Upper lobe of right lung (tissue), 1 donor: ENCODE data around the gene EXOC7. TPM values are rescaled to one million over a fixed set of nuclear protein-coding genes. Genes with fewer than 3 reads are reported as not detected.

Experiments
- ATAC-seq: fragments of 200-7000 bp; cut with Tn5 transposase; one replicate; pipeline ENCODE4 v1.9.1; 2020; ENCODE audit warnings: mild to moderate bottlenecking, moderate library complexity
- DNase-seq: peaks from one replicate; pipeline ENCODE4 v3.0.0-alpha.2; 2020
- H3K27ac ChIP-seq: fragments of 200-600 bp; one replicate; pipeline ENCODE4 v1.8.0; 2022
- H3K27me3 ChIP-seq: fragments of 200-600 bp; one replicate; pipeline ENCODE4 v1.8.0; 2022; ENCODE audit warnings: mild to moderate bottlenecking
- H3K36me3 ChIP-seq: fragments of 200-600 bp; one replicate; pipeline ENCODE4 v1.8.0; 2022
- H3K4me1 ChIP-seq: fragments of 200-600 bp; one replicate; pipeline ENCODE4 v1.8.0; 2022
- H3K4me3 ChIP-seq: fragments of 200-600 bp; one replicate; pipeline ENCODE4 v1.8.0; 2022; ENCODE audit warnings: mild to moderate bottlenecking
- H3K9me3 ChIP-seq: fragments of 200-600 bp; one replicate; pipeline ENCODE4 v1.8.0; 2022
- intact Hi-C: fragments of 100-400 bp; cut with DNase I; formaldehyde crosslinking; loops from one replicate; pipeline ENCODE4 v1.11.0; 2022
- total RNA-seq: library from RNA; stranded (reverse); fragmentation: NEBNext Ultra II Directional; extraction: Animal tissue kit (Norgen Biotek cat#: 25700); gene quantifications from one replicate; pipeline ENCODE4 v1.2.1, GENCODE V29; 2021
- TF ChIP-seq, protein P1 (sequence below): fragments of 200-600 bp; IDR thresholded peaks from one replicate; pipeline ENCODE4 v1.8.0; 2022; ENCODE audit warnings: antibody characterized with exemption
- donor health status: DM: no; HTN: yes; CAD: no; lungs with severe emphysema.

The EXOC7 gene
- total RNA-seq, 1 donor from 2014 or later = 121 TPM

DNA sequence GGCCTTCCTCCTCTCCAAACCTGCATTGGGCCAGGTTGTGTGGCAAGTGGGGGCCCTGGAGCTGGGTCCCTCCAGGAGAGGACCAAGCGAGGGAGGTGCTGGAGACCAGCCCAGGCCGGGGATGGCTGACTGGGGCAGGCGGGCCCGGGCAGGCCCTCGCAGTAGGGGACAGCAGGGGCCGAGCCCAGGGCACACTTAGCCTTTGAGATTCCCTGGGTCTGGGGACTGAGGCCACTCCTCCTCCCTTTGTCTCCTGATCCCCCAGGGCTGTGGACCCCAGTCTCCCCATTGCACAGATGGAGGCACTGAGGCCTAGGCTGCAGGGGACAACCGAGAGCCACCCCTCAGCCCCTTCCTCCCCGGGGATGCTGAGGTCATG is 32.2 kb upstream of the EXOC7 start:
- Histone ChIP-seq H3K27ac (no peak overlapping the region), H3K4me3 (no peak overlapping the region), H3K27me3 (peaks cover 37% of the 10 kb centered on the region), H3K4me1 (peaks cover 13% of the 10 kb centered on the region), H3K36me3 (no peaks in the 10 kb centered on the region), H3K9me3 (no peaks in the 10 kb centered on the region)
- intact Hi-C loops = no loop called here
- DNase-seq (no peak), ATAC-seq (no peak)
- TF ChIP-seq, protein P1, sequence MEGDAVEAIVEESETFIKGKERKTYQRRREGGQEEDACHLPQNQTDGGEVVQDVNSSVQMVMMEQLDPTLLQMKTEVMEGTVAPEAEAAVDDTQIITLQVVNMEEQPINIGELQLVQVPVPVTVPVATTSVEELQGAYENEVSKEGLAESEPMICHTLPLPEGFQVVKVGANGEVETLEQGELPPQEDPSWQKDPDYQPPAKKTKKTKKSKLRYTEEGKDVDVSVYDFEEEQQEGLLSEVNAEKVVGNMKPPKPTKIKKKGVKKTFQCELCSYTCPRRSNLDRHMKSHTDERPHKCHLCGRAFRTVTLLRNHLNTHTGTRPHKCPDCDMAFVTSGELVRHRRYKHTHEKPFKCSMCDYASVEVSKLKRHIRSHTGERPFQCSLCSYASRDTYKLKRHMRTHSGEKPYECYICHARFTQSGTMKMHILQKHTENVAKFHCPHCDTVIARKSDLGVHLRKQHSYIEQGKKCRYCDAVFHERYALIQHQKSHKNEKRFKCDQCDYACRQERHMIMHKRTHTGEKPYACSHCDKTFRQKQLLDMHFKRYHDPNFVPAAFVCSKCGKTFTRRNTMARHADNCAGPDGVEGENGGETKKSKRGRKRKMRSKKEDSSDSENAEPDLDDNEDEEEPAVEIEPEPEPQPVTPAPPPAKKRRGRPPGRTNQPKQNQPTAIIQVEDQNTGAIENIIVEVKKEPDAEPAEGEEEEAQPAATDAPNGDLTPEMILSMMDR = no peak

DNA sequence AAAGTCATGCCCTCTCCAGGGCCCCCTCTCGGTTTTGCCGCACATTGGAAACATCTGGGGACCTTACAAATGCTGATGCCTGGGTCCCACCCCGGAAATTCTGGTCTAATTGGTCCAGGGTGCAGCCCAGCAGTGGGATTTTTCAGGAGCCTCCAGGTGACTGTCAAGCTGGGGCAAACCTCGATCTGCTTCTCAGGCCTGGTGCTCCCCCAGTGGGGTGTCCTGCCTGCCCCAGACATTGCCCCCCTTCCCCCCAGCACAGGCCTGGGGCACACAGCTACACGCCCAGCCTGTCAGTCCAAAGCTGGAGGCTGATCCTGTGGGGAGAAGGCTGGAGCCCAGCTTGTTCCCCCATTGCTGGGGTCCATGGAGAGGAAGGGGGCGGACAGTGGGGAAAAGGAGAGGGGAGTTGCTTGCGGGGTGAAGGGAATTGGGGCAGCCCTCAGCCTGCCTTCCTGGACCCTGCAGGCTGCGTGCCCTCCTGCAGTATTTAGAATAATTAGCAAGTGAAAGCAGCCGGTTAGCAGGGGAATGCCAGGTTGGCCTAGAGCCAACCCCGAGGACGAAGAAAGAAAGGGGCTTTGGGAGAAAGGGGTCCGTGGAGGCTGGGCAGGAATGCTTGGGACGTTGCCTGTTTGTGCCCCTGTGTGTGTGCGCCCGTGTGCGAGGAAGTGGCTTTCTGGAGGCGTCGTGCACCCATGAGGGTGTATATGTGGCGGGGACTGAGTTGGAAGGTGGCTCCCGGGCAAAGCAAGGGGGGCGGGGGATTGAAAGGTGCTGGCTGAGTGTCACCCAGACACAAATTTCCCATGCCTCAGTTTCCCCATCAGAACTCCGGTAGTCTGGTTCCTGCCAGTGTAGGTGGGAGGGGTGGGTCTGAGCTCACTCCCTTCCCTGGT is 31.6 kb upstream of the EXOC7 start:
- no peak overlapping the region for H3K4me3 ChIP-seq
- DNase-seq = no peak
- H3K9me3 ChIP-seq = no peaks in the 10 kb centered on the region
- peaks cover 30% of the 10 kb centered on the region for H3K27me3 ChIP-seq
- no peak for ATAC-seq
- H3K36me3 ChIP-seq = no peaks in the 10 kb centered on the region
- TF ChIP-seq, protein P1 = no peak
- peaks cover 6% of the 10 kb centered on the region for H3K4me1 ChIP-seq
- no peak overlapping the region for H3K27ac ChIP-seq
- intact Hi-C loops = no loop called here

DNA sequence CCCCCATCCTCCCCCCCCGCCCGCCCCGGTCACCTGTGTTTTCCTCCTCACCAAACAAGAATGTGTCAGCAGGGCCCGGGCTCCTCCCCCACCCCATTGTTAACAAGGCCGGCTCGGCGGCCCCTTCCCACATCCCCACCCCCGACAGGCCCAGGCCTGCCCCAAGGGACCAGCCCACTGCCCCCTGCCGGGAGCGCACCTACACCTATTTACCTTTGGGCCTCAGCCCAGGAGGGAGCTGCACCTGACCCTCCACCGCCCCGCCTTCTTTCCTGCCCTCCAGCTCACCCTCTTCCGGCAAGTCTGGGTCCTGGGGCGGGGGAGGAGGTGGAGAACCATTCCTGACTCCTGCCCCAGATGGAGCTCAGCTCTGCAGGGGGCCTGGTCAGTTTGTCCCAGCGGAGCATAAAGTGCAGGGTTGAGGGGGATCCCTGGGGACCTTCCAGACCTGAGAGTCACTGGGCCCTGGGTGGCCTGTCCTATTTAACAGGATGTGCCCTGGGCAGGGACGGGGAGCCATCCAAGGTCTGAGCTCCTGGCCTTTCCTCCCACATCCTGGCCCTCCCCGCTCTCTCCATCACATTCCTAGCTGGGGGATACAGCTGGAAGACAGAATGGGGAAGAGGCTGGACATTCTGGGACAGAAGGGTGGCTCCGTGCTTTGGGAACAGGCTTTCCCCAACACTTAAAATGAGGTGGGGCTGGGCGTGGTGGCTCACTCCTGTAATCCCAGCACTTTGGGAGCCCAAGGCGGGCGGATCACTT is 29.2 kb upstream of the EXOC7 start:
- no peaks in the 10 kb centered on the region for H3K9me3 ChIP-seq
- TF ChIP-seq, protein P1 = no peak
- peak overlapping the region; percentile 8 for H3K4me3 ChIP-seq
- peaks cover 2% of the 10 kb centered on the region for H3K4me1 ChIP-seq
- intact Hi-C loops = no loop called here
- DNase-seq = peak; percentile 88
- peak; percentile 87 for ATAC-seq
- peaks cover 6% of the 10 kb centered on the region for H3K27me3 ChIP-seq
- H3K27ac ChIP-seq = no peak overlapping the region
- H3K36me3 ChIP-seq = no peaks in the 10 kb centered on the region

DNA sequence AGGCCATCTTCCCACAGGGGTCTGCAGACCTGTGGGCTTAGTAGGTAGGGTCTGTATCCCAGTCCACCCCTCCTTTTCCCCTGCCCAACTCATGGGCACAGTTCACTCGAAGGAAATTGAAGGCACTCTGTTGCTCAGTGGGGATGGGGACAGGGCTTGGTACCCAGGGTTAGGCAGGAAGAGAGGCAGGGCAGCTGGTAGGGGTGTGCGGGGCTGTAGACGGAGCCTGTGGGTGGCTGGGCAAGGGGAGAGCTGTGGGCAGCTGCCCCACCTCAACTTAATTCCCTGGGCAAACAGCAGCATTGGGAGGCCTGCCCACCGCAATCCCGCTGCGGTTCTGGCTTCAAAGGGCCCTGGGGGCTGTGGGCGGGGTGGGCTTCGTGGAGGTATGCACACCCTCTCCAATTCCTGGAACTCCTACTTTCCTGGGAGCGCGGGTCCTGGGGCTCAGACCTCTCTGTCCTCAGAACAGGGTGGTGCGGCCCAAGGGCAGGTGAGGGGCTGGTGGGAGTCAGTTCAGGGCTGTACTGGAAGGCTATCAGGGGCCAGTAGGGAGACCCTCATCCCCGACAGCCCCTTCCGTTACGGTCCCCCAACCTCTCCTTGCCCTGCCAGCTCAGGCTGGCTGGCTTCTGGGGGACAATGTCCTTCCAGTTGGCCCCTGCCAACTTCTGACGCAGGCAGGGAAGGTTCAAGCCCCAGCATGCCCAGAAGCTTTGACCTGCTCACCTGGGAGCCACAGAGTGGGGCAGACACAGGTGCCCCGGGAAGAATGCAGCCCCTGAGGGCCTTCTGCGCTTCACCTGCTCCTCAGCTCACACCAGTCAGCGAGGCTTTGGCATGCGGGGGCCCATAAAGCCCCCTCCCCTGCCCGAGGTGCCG is 28.3 kb upstream of the EXOC7 start:
- TF ChIP-seq, protein P1 = no peak
- intact Hi-C loops = no loop called here
- no peak for DNase-seq
- peak; percentile 3 for ATAC-seq
- no peaks in the 10 kb centered on the region for H3K36me3 ChIP-seq
- no peaks in the 10 kb centered on the region for H3K9me3 ChIP-seq
- peak overlapping the region; percentile 8 for H3K4me3 ChIP-seq
- no peaks in the 10 kb centered on the region for H3K4me1 ChIP-seq
- no peaks in the 10 kb centered on the region for H3K27me3 ChIP-seq
- H3K27ac ChIP-seq = no peak overlapping the region

DNA sequence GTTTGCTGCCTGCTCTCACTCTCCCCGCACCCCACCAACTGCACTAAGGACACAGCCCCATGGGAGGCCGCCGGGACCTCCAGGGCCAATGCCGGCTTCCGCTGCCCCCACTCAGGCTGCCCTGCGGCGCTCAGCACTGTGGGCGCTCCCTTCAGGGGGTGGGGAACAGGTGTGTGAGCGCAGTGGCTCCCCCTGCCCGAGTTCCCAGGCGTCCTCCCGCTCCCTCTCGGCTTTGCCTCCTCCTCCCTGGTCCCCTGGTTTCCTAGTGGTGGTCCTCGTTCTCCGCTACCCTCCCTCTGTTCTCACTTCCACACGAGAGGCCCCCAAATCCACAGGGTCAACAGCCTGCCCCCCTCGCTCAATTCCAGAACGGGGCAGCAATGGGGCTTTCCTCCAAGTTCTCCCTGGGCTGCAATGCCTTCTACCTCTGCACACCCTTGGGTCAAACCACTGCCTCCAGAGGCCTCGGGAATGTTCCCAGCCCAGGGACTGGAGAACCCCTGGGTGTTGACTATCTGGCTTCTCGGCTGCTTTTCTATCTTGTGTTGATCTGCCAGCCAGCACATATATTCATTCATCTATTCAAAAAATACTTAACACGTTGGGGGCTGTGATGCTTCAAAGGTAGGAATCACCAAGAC is 27.6 kb upstream of the EXOC7 start:
- TF ChIP-seq, protein P1 = no peak
- no peak for ATAC-seq
- no peak for DNase-seq
- no peak overlapping the region for H3K4me3 ChIP-seq
- H3K36me3 ChIP-seq = no peaks in the 10 kb centered on the region
- no peaks in the 10 kb centered on the region for H3K4me1 ChIP-seq
- H3K27me3 ChIP-seq = no peaks in the 10 kb centered on the region
- intact Hi-C loops = no loop called here
- H3K9me3 ChIP-seq = no peaks in the 10 kb centered on the region
- H3K27ac ChIP-seq = no peak overlapping the region
